Right cardiac atrium (tissue), 5 donors: Measurements from ENCODE around the gene C11orf86. TPM values are rescaled to one million over a fixed set of nuclear protein-coding genes. Genes with fewer than 3 reads are reported as not detected.

Experiments used
- ATAC-seq, 2 donors: fragments of 200-7000 bp; cut with Tn5 transposase; one replicate each; pipeline versions ENCODE4 v1.8.0 to v1.9.1; 2020; ENCODE audit warnings: moderate library complexity in 2 of 2, mild to moderate bottlenecking in 1 of 2
- DNase-seq, 3 donors: peaks; one replicate each; pipeline ENCODE4 v3.0.0-alpha.2; 2020
- H3K27ac ChIP-seq: one replicate; pipeline ENCODE4 v1.5.1; 2013; ENCODE audit warnings: mild to moderate bottlenecking, low read length, control low read depth, moderate library complexity
- H3K27me3 ChIP-seq: one replicate; pipeline ENCODE4 v1.6.1; 2013; ENCODE audit not compliant: control insufficient read depth, insufficient read depth
- H3K4me1 ChIP-seq: one replicate; pipeline ENCODE4 v1.6.1; 2013; ENCODE audit warnings: low read length; ENCODE audit not compliant: control insufficient read depth, insufficient read depth
- H3K4me3 ChIP-seq: one replicate; pipeline ENCODE4 v1.5.1; 2013; ENCODE audit warnings: low read length, control low read depth
- H3K9me3 ChIP-seq: one replicate; pipeline ENCODE4 v1.6.1; 2013; ENCODE audit warnings: low read length; ENCODE audit not compliant: control insufficient read depth
- WGBS: extraction: QIAGEN DNeasy Blood & Tissue Kit; methylation state at CpG from one replicate; pipeline ENCODE4 v1.1.7; 2013; 5-methylcytosine and 5-hydroxymethylcytosine counted together
- intact Hi-C, 4 donors: fragments of 100-400 bp; cut with DNase I; formaldehyde crosslinking; loops; one replicate each; pipeline versions ENCODE4 v1.11.0 to v1.14.0; 2022 to 2023
- long read RNA-seq, 4 donors: library from polyadenylated mRNA; unstranded; transcript quantifications; one replicate each; pipeline ENCODE4 v2.0.0, GENCODE V29; 2020 to 2021
- polyA plus RNA-seq: library from polyadenylated mRNA; stranded (reverse); fragments of 200-250 nt; gene quantifications from one replicate; pipeline ENCODE4 v1.2.3, GENCODE V29; 2013
- total RNA-seq, 4 donors: library from RNA; stranded (reverse); fragmentation: NEBNext Ultra II Directional; extraction: Animal tissue kit (Norgen Biotek cat#: 25700); gene quantifications; one replicate each; pipeline ENCODE4 v1.2.1, GENCODE V29; 2021
- donor health status: healthy with polysubstance abuse.
- donor health status: DM: no; HTN: yes; CAD: no.
- donor health status: DM: no; HTN: no; CAD: no.
- donor health status: DM: no; HTN: yes; CAD: no; lungs with severe emphysema.
- donor health status: DM: yes; HTN: yes; CAD: no.

The C11orf86 gene
- not detected for total RNA-seq
- polyA plus RNA-seq, result not detected
- long read RNA-seq, donor 1, result 0 reads
- long read RNA-seq, donor 2, result 0 reads
- long read RNA-seq, donor 3, result 0 reads
- long read RNA-seq, donor 4, result 0 reads

GRCh38 chr11:66974724-66975404 is at the start of gene C11orf86:
Gene C11orf86 (plus strand): TSS chr11:66975304. CDS start chr11:66975363, 59 bp downstream.
- Histone ChIP-seq H3K4me1 (no peaks in the 10 kb centered on the region), H3K9me3 (peaks cover 1% of the 10 kb centered on the region), H3K27me3 (no peaks in the 10 kb centered on the region), H3K4me3 (no peak within 1 kb of the TSS), H3K27ac (no peak within 1 kb of the TSS)
- no peak for DNase-seq
- no peak for ATAC-seq
- intact Hi-C loops, result no loop called here
- WGBS, result 86% methylated on average over 10 of the region's 10 CpGs

GRCh38 chr11:66929753-66930152 is 45.4 kb upstream of the C11orf86 start:
- intact Hi-C loops, result no loop called here
- WGBS, result 72% methylated on average over 4 of the region's 4 CpGs
- Histone ChIP-seq H3K4me3 (no peak overlapping the region), H3K27ac (no peak overlapping the region), H3K27me3 (no peaks in the 10 kb centered on the region), H3K9me3 (no peaks in the 10 kb centered on the region), H3K4me1 (no peaks in the 10 kb centered on the region)
- no peak for DNase-seq
- ATAC-seq, result no peak

- no peak for ATAC-seq
- no peak for DNase-seq
- intact Hi-C loops, result no loop called here
- no peaks in the 10 kb centered on the region for H3K9me3 ChIP-seq
- no peaks in the 10 kb centered on the region for H3K27me3 ChIP-seq
- no peak overlapping the region for H3K4me3 ChIP-seq
- 87% methylated on average over 3 of the region's 3 CpGs for WGBS
- no peak overlapping the region for H3K27ac ChIP-seq
- no peaks in the 10 kb centered on the region for H3K4me1 ChIP-seq
Observed at GRCh38 chr11:66932543-66932942, 42.6 kb upstream of the C11orf86 start.

GRCh38 chr11:66933531-66933930 is 41.6 kb upstream of the C11orf86 start:
- intact Hi-C loops, result no loop called here
- DNase-seq (no peak), ATAC-seq (no peak)
- Histone ChIP-seq H3K9me3 (no peaks in the 10 kb centered on the region), H3K4me3 (no peak overlapping the region), H3K4me1 (no peaks in the 10 kb centered on the region), H3K27me3 (no peaks in the 10 kb centered on the region), H3K27ac (no peak overlapping the region)
- 90% methylated on average over 3 of the region's 3 CpGs for WGBS

GRCh38 chr11:66934950-66935779 is 39.9 kb upstream of the C11orf86 start:
- 63% methylated on average over 9 of the region's 9 CpGs for WGBS
- no peak for DNase-seq
- ATAC-seq, result no peak
- no peaks in the 10 kb centered on the region for H3K4me1 ChIP-seq
- no peaks in the 10 kb centered on the region for H3K9me3 ChIP-seq
- intact Hi-C loops, result no loop called here
- no peak overlapping the region for H3K4me3 ChIP-seq
- no peak overlapping the region for H3K27ac ChIP-seq
- H3K27me3 ChIP-seq, result no peaks in the 10 kb centered on the region

GRCh38 chr11:66936311-66936711 is 38.8 kb upstream of the C11orf86 start:
- intact Hi-C loops, result no loop called here
- no peak overlapping the region for H3K4me3 ChIP-seq
- H3K27me3 ChIP-seq, result no peaks in the 10 kb centered on the region
- WGBS, result 61% methylated on average over 2 of the region's 2 CpGs
- no peak overlapping the region for H3K27ac ChIP-seq
- DNase-seq (no peak), ATAC-seq (no peak)
- H3K4me1 ChIP-seq, result no peaks in the 10 kb centered on the region
- H3K9me3 ChIP-seq, result no peaks in the 10 kb centered on the region

- Histone ChIP-seq H3K27ac (no peak overlapping the region), H3K4me3 (no peak overlapping the region), H3K27me3 (no peaks in the 10 kb centered on the region), H3K9me3 (no peaks in the 10 kb centered on the region), H3K4me1 (no peaks in the 10 kb centered on the region)
- 93% methylated on average over 1 of the region's 1 CpG for WGBS
- DNase-seq (no peak), ATAC-seq (no peak)
- intact Hi-C loops, result no loop called here
Observed at GRCh38 chr11:66937193-66937733, 37.8 kb upstream of the C11orf86 start.

- Histone ChIP-seq H3K4me1 (no peaks in the 10 kb centered on the region), H3K27me3 (no peaks in the 10 kb centered on the region), H3K27ac (no peak overlapping the region), H3K4me3 (no peak overlapping the region), H3K9me3 (no peaks in the 10 kb centered on the region)
- intact Hi-C loops, result no loop called here
- DNase-seq, result no peak
- ATAC-seq, result no peak
- 91% methylated on average over 5 of the region's 5 CpGs for WGBS
Observed at GRCh38 chr11:66938582-66939135, 36.4 kb upstream of the C11orf86 start.

- no peaks in the 10 kb centered on the region for H3K9me3 ChIP-seq
- H3K4me3 ChIP-seq, result no peak overlapping the region
- ATAC-seq, result peak; percentile 26 to 80
- intact Hi-C loops, result no loop called here
- no peaks in the 10 kb centered on the region for H3K27me3 ChIP-seq
- H3K27ac ChIP-seq, result no peak overlapping the region
- 54% methylated on average over 8 of the region's 8 CpGs for whole genome bisulfite sequencing
- H3K4me1 ChIP-seq, result no peaks in the 10 kb centered on the region
- peak in 1 of 3 donors; percentile 46 for DNase-seq
Observed at GRCh38 chr11:66950112-66950535, 25.0 kb upstream of the C11orf86 start.

GRCh38 chr11:66951135-66951534 is 24.0 kb upstream of the C11orf86 start:
- Histone ChIP-seq H3K4me1 (no peaks in the 10 kb centered on the region), H3K9me3 (no peaks in the 10 kb centered on the region), H3K27me3 (no peaks in the 10 kb centered on the region), H3K4me3 (no peak overlapping the region), H3K27ac (no peak overlapping the region)
- ATAC-seq (no peak), DNase-seq (no peak)
- WGBS, result 92% methylated on average over 10 of the region's 10 CpGs
- intact Hi-C loops, result no loop called here

GRCh38 chr11:66951927-66952337 is 23.2 kb upstream of the C11orf86 start:
- WGBS, result 57% methylated on average over 7 of the region's 7 CpGs
- H3K4me3 ChIP-seq, result no peak overlapping the region
- no peak overlapping the region for H3K27ac ChIP-seq
- H3K9me3 ChIP-seq, result no peaks in the 10 kb centered on the region
- intact Hi-C loops, result no loop called here
- H3K4me1 ChIP-seq, result no peaks in the 10 kb centered on the region
- DNase-seq (no peak), ATAC-seq (no peak)
- H3K27me3 ChIP-seq, result no peaks in the 10 kb centered on the region
